ENCODE results near the gene TRPM2.
"Not testable (repeated sequence)": the region's sequence is repeated elsewhere in the genome, so short reads cannot be mapped to it uniquely, and the experiment has no call there.

Gene TRPM2

DNA sequence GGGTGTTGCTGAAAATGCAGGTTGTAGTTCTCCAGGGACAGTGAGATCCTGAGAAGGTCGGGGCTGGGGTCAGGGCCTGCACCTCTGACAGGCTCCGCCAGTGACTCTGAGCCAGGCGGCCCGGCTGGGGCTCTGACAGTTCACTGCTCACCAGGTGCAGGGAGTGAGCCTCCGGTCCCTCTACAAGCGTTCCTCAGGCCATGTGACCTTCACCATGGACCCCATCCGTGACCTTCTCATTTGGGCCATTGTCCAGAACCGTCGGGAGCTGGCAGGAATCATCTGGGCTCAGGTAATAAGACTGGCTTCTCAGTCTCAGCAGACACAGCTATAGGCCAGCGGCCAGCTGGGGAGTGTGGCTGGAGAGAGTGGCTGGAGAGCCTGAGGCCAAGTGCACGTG lies 41.8 kb downstream of the TRPM2 start:
- no peak for DNase-seq (ENCODE audit: low spot score)

DNA sequence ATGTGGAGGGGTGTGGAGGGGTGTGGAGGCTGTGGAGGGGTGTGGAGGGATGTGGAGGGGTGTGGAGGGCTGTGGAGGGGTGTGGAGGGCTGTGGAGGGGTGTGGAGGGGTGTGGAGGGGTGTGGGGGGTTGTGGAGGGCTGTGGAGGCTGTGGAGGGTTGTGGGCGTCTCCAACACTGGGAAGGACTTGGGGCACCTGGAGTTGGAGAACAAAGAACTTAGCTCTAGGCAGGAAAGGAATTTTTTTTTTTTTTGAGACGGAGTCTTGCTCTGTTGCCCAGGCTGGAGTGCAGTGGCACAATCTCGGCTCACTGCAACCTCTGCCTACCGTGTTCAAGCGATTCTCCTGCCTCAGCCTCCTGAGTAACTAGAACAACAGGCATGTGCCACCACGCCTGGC lies 43.4 kb downstream of the TRPM2 start:
- DNase-seq (ENCODE audit: low spot score): not testable (repeated sequence)

DNA sequence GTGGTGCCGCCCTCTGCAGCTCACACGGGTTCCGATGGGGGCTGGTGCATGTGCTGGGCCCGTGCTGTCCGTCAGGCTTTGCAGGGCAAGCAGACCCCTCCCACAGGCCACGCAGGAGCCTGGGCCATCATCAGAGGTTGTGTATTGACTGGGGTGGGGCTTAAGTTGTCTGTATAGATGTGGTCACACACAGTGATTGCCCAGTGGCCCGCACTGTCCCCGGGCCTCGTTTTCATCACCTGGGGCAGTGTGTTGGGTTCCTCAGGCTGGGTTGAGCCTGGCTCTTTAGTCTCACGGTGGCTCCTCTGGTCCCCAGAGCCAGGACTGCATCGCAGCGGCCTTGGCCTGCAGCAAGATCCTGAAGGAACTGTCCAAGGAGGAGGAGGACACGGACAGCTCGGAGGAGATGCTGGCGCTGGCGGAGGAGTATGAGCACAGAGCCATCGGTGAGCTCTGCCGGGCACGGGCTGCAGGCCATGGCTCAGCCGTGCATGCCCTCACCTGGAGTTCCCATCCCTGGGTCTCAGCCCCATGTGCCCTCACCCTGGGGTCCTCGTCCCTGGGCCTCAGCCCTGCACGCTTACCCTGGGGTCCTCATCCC lies 44.1 kb downstream of the TRPM2 start:
- no peak for DNase-seq (ENCODE audit: low spot score)

DNA sequence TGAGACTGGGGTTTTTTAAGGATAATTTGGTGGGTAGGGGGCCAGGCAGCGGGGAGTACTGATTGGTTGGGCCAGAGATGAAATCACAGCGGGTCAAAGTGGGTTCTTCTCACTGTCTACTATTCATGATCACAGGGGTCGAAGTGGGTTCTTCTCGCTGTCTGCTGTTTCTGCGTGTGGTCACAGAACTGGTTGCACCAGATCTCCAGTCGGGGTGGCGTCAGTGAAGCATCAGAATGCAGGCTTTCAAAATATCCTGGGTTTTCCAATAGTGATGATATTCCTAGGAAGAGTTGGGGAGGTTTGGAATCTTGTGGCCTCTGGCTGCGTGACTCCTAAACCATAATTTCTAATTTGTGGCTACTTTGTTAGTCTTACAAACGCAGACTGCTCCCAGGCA lies 45.1 kb downstream of the TRPM2 start:
- no peak for DNase-seq (ENCODE audit: low spot score)

DNA sequence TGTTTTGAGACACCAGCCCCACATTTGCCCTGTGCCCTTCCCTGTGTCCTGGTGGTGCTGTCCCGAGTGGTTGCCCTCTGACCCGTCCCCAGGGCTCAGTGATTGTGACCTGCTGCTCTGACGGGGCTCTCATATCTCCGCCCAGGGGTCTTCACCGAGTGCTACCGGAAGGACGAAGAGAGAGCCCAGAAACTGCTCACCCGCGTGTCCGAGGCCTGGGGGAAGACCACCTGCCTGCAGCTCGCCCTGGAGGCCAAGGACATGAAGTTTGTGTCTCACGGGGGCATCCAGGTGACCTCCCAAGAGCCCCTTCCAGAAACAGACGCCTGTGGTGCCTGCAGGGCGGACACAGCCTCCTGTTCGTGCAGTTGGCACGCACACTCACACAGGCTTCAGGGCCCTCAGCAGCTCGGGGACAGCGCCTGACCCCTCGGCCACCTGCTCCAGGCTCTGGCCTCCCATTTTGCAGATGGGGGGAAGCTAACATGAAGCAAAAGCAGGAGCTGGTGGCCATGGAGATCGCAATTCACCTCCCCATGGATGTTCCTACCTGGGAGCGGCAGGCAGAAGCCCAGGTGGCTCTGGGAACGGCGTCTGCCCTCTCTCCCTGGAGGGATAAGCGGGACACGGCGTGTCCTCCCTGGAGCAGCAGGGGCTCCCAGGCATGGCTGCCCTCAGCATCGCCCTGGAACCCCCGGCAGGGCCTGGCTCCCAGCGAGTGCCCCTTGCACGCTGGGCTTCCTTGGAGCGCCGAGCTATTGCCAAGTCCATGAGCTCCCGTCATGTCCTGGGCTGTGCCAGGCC lies 45.9 kb downstream of the TRPM2 start:
- no peak for DNase-seq (ENCODE audit: low spot score)

DNA sequence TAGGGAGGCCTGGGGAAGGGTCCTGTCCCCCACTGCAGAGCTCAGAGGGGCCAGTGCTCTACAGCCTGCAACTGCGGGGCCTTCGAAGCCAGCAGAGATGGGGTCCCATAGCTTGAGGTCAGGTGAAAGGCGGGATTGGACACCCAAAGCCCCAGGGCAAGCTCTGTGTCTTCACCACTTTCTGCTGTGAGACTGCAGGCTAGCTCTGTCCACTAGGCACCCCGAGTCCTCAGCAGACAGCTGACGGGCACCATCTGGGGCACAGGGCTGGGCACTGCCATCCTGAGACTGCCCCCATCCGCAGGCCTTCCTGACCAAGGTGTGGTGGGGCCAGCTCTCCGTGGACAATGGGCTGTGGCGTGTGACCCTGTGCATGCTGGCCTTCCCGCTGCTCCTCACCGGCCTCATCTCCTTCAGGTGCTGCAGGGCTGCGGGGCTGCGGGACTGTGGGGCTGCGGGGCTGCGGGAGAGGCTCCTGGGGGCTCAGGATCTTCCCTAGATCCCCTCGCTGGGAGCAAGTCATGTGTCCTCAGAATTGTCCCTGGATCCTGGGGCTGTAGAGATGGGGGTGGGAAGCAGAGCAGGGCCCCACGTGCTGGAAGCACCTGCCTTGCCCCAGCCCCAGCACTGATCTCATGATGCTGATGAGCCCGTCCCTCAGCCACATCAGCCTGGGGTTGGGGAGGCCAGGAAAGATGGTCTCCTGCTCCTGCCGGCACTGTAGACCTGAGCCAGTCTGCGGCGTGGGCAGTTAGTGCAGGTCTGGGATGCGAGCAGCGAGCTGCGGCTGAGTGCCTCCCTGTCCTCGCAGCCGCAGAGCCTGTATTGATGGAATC lies 46.8 kb downstream of the TRPM2 start:
- no peak for DNase-seq (ENCODE audit: low spot score)

DNA sequence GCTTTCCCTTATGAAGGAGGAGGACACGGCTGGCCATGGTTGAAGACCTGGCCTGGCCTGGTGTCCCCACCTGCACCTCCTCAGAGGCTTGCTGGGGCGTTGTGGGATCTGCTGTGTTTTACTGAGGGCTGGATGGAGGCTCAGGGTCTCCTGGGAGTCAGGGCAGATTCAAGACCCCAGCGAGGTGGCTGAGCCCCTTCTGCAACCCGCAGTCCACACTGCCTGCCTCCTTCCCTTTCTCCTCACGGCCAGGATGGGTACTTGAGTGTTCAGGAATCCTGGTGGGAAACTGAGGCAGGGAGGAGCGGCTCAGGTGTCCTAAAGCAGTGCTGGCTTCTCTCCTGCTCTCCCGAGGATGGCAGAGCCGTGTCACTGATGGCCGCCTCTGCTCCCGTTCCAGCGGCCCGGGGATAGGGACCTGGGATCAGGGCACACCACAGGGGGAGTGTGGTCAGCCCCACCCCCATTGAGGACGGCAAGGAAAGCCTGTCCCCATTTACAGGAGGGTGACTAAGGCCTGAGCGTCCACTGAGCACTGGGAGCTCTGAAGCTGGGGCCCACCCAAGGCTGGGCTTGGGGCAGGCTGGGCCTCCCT lies 47.5 kb downstream of the TRPM2 start:
- DNase-seq (ENCODE audit: low spot score): no peak

DNA sequence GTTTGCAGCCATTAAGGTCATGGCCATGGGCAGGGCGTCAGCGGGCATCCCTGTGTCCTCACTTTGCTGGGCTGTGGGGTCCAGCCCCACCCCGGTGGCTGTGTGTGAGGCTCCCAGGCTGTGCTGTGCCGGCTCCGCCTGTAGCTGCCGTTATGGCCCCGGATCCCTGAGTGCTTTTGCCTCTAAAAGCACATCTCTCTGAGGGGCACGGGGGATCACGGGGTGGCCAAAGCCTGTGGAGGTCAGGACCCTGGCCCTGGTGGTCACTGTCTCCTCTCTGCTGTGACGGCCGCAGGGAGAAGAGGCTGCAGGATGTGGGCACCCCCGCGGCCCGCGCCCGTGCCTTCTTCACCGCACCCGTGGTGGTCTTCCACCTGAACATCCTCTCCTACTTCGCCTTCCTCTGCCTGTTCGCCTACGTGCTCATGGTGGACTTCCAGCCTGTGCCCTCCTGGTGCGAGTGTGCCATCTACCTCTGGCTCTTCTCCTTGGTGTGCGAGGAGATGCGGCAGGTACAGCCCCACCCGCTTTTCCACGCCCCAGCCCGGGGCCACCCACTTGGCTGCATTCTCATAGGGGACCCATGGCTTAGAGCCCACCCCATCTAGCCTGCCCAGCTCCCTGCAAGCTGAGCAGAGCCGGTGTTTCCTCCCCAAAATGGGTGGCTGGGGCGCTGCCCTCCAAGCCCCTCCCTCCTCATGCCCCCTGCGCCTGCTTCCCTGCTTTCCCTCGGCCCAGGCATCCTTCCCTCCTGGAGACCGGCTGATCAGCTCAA lies 48.2 kb downstream of the TRPM2 start:
- DNase-seq (ENCODE audit: low spot score): no peak

DNA sequence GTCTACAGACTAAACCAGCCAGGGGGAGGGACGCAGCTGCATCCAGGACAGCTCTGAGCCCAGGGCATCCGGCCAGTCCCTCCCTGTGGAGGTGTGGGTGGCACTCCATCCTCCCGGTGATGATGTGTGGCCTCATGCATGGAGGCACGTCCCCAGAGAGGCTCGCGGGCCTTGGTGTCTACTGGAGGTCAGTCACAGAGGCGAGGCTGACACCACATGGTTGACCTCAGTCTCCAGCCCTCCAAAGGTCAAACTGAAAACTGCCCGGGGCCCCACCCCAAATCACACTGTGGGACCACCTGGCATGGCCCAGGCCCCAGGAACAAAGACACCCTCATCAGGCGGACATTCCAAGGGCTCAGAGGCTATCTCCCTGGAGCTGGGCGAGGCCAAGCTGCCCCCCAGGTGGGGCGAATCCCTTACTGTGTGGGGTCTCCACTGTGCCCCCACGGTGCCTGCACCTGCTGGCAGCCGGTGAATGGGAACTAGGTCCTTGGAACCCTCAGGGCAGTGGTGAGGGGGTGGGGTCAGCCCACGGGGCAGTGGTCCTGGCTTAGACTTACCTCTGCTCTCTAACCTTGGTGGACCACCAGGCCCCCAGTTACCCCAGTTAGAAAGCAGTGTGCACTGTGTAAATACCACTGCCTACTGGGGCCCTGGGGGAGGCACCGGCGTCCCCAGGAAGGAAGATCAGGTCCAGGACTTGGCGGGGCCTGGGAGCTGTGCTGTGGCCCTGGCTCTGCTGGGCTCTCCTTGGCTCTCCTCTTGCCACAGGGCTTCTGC lies 49.1 kb downstream of the TRPM2 start:
- DNase-seq (ENCODE audit: low spot score): no peak

DNA sequence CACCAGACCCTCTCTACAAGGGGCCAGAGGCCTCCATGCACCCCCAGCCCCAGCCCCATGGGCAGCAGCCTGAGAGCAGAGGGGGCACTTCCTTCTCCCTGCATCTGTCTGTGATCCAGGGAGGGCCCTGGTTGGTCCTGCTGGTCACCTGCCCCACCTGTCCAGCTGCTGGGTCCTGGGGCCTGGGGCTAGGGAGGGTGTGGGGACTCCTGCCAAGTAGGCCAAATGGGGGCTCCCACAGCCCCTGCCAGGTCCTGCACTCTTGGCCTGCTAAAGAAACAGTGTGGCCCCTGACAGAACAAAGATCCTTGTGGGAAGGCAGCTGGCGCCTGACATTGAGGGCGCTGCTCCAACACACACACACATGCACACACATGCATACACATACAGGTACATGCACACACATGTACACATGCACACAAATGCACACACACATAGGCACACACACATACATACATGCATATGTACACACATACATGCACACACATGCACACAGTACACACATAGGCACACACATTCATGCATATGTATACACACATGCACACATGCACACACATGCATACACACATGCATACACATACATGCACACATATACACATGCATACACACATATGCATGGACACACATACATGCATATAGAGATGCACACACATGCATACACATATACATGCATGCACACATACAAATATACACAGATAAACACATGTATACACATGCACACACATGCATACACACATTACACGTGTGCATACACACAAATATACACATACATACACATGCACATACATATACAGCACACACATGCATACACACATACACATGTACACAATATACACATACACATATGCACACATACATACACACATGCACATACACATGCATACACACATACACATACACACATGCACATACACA lies 49.9 kb downstream of the TRPM2 start:
- no peak for DNase-seq (ENCODE audit: low spot score)

DNA sequence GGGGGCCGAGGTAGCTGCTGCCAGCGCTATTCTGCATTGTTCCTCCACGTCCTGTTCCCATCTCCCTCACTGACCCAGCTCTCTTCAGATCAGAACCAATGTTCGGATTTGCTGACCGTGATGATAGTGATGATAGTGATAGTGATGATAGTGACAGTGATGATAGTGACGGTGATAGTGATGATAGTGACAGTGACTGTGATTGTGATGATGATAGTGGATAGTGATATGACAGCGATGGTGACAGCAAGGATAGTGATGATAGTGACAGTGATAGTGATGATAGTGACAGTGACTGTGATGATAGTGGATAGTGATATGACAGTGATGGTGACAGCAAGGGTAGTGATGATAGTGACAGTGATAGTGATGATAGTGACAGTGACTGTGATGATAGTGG lies 51.1 kb downstream of the TRPM2 start:
- not testable (repeated sequence) for DNase-seq (ENCODE audit: low spot score)

DNA sequence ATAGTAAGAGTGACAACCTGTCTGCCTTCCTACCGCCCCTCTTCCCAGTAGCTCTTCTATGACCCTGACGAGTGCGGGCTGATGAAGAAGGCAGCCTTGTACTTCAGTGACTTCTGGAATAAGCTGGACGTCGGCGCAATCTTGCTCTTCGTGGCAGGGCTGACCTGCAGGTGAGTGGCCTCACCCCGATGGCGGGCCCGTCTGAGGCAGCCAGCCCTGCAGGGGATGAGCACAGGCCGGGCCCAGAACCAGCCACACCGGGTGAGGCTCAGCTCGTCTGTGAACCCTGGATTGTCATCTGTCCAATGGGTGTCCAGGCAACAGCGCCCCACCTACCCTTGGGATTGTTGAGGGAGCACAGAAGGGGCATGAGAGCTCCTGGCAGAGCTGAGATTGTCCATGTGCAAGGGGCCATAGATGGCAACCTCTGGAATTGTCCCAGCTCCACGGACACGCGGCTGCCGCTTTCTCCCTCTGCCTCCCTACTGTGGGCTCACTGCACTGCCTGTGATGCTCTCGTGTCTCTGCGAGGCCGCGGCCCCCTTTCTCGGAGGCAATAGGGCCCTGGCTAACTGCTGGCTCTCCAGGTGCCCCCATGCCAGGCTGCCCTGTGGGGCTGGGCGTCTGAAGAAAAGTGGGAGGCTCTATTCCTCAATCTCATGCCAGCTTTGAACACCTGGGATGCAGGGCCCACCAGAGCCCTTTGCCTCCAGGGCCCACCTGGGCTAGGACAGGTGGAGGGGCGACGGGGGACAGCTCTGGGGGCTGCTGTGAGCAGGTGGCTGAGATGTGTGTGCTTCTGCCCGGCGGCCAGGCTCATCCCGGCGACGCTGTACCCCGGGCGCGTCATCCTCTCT lies 51.9 kb downstream of the TRPM2 start:
- no peak for DNase-seq (ENCODE audit: low spot score)

DNA sequence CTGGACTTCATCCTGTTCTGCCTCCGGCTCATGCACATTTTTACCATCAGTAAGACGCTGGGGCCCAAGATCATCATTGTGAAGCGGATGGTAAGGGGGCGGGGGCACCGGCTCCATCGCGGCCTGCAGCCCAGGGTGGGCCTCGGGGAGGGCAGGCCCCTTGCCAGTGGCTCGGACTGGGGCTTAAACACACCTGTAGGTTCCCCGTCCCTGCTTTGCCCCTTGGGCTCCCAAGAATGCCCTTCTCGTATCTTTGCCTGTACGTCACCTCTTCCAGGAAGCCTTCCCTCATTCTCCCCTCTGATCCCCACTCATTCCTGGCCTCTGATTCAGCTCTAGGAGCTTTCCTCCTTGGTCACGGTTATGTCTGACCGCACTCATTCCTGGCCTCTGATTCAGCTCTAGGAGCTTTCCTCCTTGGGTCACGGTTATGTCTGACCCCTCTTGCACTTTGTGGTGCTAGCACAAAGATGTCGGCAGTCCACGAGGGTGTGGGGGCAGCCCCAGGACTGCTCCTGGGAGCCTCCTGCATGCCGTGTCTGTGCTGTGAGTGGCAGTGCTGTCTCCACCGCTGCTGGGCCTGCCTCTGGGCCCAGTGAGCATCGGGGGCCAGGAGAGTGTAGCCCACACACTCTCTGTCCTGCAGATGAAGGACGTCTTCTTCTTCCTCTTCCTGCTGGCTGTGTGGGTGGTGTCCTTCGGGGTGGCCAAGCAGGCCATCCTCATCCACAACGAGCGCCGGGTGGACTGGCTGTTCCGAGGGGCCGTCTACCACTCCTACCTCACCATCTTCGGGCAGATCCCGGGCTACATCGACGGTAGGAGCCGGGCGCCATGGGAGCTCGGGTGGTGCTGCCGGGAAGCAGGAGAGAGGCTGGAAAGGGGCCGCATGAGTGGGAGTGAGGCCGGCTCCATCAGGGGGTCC lies 52.8 kb downstream of the TRPM2 start:
- no peak for DNase-seq (ENCODE audit: low spot score)

DNA sequence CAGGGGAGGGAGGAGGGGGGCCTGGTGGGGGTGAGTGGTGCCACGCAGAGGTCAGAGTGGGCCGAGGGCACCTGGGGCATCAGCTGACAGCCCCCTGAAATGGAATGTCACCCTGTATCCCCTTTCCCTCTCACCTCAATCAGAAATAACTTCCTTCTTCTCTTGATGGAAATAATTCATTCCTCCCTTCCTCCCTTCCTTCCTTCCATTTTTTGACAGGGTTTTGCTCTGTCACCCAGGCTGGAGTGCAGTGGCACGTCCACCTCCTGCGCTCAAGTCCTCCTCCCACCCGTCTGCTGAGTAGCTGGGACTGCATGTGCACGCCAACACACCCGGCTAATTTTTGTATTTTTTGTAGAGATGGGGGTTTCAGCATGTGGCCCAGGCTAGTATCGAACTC lies 53.5 kb downstream of the TRPM2 start:
- DNase-seq (ENCODE audit: low spot score): no peak

DNA sequence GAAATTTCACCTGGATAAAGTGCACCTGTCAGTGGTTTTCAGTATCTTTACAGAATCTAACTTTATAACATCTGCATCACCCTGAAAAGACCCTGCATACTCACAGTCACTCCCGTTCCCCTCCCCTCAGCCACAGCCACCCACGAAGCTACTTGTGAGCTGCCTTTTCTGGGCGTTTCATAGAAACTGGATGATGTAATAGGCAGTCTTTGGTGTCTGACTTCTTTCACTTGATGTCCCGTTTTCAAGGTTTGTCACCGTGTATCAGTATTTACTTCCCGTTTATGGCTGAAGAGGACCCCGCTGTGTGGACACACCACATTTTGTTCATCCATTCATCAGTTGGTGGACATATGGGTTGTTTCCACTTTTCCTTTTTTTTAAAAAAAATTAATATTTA lies 54.1 kb downstream of the TRPM2 start:
- no peak for DNase-seq (ENCODE audit: low spot score)

DNA sequence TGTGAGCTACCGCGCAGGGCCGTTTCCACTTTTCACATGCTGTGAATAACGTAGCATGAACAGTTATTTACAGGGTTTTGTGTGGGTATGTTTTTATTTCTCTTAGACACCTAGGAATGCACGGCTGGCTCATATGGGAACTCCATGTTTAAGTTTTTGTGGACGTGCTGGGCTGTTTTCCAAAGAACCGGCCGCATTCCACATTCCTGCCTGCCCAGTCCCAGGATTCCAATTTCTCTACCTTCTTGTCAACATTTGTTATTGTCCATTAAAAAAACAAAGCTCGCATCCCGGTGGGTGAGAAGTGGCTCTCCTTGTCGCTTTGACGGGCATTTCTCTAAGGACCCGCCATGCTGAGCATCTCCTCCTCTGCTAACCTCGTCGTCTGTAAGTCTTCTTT lies 54.8 kb downstream of the TRPM2 start:
- DNase-seq (ENCODE audit: low spot score): no peak

DNA sequence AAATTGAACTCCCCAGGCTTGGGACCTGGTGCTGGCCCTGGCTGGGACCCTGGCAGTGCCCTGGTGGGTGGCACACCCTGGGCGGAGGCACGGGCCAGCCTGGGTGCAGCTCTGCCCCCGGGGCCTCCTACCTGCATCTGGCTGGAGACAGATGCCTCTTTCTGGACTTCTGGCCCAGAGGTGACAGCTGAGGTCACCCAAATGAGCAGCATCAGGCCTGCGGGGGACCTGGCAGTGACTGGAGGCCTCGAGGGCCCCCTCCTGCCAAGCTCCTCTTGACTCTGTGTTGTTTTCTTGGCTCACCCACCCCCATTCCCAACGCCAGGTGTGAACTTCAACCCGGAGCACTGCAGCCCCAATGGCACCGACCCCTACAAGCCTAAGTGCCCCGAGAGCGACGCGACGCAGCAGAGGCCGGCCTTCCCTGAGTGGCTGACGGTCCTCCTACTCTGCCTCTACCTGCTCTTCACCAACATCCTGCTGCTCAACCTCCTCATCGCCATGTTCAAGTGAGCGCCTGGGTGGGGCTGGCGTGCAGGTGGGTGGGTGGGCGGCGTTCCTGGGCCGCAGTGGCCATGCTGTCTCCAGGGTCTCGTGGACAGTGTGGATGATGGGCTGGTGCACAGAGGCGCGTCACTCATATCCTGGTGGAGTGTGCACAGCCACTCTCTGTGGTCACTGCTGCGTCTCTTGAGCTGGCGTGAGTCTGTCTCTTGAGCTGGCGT lies 60.3 kb downstream of the TRPM2 start:
- DNase-seq (ENCODE audit: low spot score): no peak

All from SK-N-DZ (cell line).